Right lung (tissue), 5 donors: Measurements from ENCODE around the gene CEP19. TPM values are rescaled to one million over a fixed set of nuclear protein-coding genes. Genes with fewer than 3 reads are reported as not detected.

ENCODE experiments used
- DNase-seq, 2 donors: peaks; one replicate each; pipeline ENCODE4 v3.0.0-alpha.2; 2013
- polyA plus RNA-seq, 5 donors: library from polyadenylated mRNA; unstranded; fragments of 120-200 nt; gene quantifications; one replicate each; pipeline versions ENCODE4 v1.2.1 to v1.2.3, GENCODE V29; 2013; ENCODE audit warnings: inconsistent platforms in 1 of 5, low replicate concordance in 1 of 5; ENCODE audit not compliant: insufficient read length in 5 of 5, insufficient read depth in 1 of 5

CEP19 gene
- polyA plus RNA-seq, 5 donors = 3.0 to 5.8 (median 4.0) TPM

DNA sequence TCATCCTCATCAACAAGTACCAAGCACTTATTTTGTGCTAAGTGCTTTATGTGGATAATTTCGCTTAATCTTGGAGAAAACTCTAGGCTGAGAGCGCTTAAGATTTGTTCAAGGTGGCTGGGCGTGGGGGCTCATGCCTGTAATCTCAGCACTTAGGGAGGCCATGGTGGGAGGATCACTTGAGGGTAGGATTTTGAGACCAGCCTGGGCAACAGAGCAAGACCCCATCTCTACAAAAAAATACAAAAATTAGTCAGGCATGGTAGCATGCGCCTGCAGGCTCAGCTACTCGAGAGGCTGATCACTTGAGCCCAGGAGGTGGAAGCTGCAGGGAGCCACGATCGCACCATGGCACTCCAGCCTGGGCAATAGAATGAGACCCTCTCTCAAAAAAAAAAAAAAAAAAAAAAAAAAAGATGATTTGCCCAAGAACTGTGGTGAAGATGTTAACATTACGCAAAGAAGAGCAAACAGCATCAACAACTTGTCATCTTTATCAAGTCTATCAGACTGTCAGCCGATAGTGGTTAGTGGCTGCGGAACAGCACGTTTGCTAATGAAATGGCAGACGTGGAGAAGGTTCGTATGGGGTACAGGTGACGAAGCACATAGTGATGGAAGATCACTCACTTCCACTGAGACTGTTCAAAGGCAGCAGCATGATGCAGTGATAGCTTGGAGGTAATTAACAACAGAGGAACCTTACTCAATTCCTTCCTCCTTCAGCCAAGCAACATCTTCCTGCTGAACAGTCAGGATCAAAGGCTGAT is 44.8 kb downstream of the CEP19 start:
- DNase-seq = no peak

DNA sequence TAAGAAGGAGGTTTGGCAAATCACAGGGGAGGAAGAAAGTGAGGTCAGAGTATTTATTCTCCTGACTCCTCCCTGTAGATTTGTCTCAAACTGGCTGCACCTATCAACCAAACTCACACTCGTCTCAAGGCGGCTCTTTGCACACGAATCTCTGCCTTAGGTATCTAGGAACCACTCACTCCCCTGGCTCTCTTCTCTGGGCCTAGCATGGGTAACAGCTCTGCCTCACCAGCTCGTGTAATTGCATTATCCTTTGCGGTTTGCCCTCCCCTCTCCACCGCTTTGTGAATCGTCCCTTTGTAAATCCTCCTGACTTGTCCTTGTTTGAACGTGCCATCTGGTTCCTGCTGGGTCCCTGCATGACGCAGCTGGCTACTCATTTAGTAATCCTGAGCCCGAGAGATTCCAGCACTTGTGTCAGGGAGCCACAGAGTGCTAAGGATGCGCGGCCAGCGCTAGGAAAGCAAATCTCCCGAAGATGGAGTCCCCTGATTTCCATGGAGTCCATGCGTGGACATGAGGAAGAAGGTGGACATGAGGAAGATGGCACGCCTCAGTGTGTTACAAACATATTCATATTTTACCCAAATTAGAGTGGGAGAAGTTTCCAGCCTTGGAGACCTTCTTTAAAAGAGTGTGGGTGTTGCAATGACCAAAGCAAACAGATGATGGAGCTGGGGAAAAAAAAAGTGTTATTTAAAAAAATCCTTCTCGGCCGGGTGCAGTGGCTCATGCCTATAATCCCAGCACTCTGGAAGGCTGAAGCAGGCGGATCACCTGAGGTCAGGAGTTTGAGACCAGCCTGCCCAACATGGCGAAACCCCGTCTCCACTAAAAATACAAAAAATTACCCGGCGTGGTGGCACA is 45.8 kb downstream of the CEP19 start:
- no peak for DNase-seq

DNA sequence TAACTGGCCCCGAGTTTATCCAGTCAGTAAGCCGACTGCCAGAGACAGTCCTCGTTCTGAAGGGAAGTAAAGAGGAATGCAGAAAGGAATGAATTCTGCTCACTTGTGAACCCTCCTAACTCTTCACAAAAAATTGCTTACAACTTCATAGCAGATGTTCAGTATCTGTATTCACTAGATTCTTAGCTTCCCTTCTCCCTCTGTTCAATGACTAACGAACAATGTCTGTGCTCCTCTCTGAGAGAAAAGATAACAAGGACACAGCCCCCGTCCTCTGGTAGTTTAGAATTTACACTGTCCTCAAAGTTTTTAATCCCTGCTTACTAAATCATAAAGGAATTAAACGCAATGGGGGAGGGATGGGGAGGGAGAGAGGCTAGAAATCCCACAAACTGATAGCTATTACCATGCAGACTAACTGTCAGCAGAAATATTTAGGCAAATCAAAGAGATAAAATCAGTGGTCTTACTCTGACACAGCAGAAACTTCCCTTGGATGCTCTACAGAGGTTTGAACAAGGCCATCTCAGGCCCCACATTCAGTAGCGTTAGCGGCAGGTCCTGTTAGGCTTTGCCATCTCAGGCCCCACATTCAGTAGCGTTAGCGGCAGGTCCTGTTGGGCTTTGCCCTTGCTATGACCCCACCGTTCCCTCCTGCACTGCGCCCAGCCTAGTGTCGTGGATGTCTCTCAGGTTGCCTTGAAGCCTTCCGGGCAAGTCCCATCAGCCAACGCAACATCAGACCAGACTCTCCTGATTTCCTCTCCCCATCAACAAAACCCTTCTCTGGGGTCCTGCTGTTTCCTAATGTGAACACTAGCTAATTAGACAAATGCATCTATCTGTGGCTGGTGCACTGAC is 49.1 kb downstream of the CEP19 start:
- DNase-seq = no peak

DNA sequence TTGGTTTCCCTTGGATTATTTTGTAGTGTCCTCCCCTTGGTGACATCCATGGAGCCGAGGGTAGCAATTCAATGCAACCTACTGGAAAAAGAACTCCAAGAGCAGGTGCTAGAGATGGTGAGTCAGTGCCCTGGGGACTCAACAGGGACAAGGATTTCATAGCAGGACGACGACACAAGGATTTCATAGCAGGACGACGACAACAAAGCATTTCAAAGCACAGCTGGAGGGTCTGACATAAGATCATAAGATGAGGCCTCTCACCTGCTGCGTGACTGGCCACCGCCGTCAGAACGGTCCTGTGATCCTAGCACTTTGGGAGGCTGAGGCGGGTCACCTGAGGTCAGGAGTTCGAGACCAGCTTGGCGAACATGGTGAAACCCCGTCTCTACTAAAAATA is 50.0 kb downstream of the CEP19 start:
- DNase-seq = no peak

DNA sequence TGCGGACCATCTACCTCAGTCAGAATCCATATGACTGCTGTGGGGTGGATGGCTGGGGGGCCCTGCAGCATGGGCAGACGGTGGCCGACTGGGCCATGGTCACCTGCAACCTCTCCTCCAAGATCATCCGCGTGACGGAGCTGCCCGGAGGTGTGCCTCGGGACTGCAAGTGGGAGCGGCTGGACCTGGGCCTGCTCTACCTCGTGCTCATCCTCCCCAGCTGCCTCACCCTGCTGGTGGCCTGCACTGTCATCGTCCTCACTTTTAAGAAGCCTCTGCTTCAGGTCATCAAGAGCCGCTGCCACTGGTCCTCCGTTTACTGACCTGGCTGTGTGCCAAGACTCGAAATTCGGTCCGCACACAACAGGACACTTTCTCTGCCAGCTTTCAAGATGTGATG is 50.6 kb downstream of the CEP19 start:
- DNase-seq = no peak

DNA sequence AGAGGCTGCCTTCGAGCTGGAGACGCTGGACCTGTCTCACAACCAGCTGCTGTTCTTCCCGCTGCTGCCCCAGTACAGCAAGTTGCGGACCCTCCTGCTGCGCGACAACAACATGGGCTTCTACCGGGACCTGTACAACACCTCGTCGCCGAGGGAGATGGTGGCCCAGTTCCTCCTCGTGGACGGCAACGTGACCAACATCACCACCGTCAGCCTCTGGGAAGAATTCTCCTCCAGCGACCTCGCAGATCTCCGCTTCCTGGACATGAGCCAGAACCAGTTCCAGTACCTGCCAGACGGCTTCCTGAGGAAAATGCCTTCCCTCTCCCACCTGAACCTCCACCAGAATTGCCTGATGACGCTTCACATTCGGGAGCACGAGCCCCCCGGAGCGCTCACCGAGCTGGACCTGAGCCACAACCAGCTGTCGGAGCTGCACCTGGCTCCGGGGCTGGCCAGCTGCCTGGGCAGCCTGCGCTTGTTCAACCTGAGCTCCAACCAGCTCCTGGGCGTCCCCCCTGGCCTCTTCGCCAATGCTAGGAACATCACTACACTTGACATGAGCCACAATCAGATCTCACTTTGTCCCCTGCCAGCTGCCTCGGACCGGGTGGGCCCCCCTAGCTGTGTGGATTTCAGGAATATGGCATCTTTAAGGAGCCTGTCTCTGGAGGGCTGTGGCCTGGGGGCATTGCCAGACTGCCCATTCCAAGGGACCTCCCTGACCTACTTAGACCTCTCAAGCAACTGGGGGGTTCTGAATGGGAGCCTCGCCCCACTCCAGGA is 51.5 kb downstream of the CEP19 start:
- DNase-seq = no peak

- no peak for DNase-seq
Observed at GRCh38 chr3:196659901-196660351, 52.1 kb downstream of the CEP19 start.

Other genes with a start within 250 kb of the CEP19 start
- 10 to 100 TPM; 14.1 to 17.9 (median 16.8) TPM for gene RNF168, start 208.5 kb downstream of the CEP19 start, polyA plus RNA-seq
- gene SMCO1, start 196.9 kb downstream of the CEP19 start, polyA plus RNA-seq = under 1 TPM in 3 of 5 donors, not detected in 2; 0.06 to 0.17 (median 0.09) TPM
- gene WDR53, start 143.7 kb downstream of the CEP19 start, polyA plus RNA-seq = 10 to 100 TPM; 14.6 to 19.6 (median 16.6) TPM
- 10 to 100 TPM; 13.3 to 18.5 (median 14.5) TPM for gene FBXO45, start 143.6 kb downstream of the CEP19 start, polyA plus RNA-seq
- gene NRROS, start 72.6 kb downstream of the CEP19 start, polyA plus RNA-seq = 10 to 100 TPM in 1 of 5 donors, 1 to 10 TPM in 4; 5.3 to 10.4 (median 6.1) TPM
- gene PIGX, start 127 bp upstream of the CEP19 start, polyA plus RNA-seq = 10 to 100 TPM; 21.5 to 29.1 (median 25.8) TPM
- gene PAK2, start 27.6 kb upstream of the CEP19 start, polyA plus RNA-seq = 10 to 100 TPM; 46.7 to 71.8 (median 64.5) TPM
- 10 to 100 TPM; 24.2 to 35.1 (median 28.5) TPM for gene SENP5, start 155.7 kb upstream of the CEP19 start, polyA plus RNA-seq
- gene NCBP2, start 230.3 kb upstream of the CEP19 start, polyA plus RNA-seq = 10 to 100 TPM; 77.0 to 95.3 (median 88.3) TPM